Astrocyte (in vitro differentiated cells and primary cell): Measurements from ENCODE around the gene BAZ1B.

ENCODE experiments used
- CTCF ChIP-seq: IDR thresholded peaks from 2 replicates; pipeline ENCODE4 v1.5.1; 2011; ENCODE audit warnings: low read depth, mild to moderate bottlenecking, inconsistent platforms, low read length, moderate library complexity; ENCODE audit not compliant: insufficient read depth
- EZH2 ChIP-seq: IDR thresholded peaks from 2 replicates; pipeline ENCODE4 v1.6.1; 2012; ENCODE audit warnings: mild to moderate bottlenecking, low read length, inconsistent platforms; ENCODE audit not compliant: insufficient read depth

DNA sequence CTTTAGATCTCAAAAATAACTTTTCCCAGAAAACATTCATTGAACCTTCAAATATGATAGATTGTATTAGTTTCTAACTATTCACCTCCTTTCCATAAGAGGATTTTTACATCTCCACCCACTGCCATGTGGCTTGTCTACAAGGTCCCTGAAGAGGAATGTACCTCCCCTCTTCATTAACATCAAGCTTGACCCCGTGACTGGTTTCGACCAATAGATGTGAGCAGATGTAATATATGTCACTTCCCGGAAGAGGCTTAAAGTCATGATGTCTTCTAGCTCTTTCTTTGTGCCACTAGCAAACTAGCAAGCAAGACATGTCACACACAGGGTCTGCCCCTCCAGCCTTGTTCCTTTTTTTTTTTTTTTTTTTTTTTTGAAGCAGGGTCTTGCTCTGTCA lies 6.9 kb downstream of the BAZ1B start:
- TF ChIP-seq CTCF (no peak), EZH2 (no peak)
